ENCODE measurements around the gene MYBPH. TPM values are rescaled to one million over a fixed set of nuclear protein-coding genes. Genes with fewer than 3 reads are reported as not detected.

MYBPH gene
- total RNA-seq, 4 donors from 2014 or later, result not detected

GRCh38 chr1:203175827-203176241, 208 bp upstream of the MYBPH start:
- no peaks in the 10 kb centered on the region for H3K36me3 ChIP-seq
- no peaks in the 10 kb centered on the region for H3K27me3 ChIP-seq
- no peaks in the 10 kb centered on the region for H3K4me1 ChIP-seq
- H3K4me3 ChIP-seq, result no peak overlapping the region
- no peak for TF ChIP-seq POLR2A (IDR thresholded peaks at IDR 0.05)
- TF ChIP-seq EP300 (IDR thresholded peaks at IDR 0.05), result no peak
- no peak for TF ChIP-seq CTCF (IDR thresholded peaks at IDR 0.05)
- no peak overlapping the region for H3K27ac ChIP-seq
- no peaks in the 10 kb centered on the region for H3K9me3 ChIP-seq
- WGBS, 2 donors, result 65 to 70% methylated on average over 8 to 9 of the region's 9 CpGs
- peak in 1 of 2 donors; percentile 23 for DNase-seq (ENCODE audit: low spot score in 2 of 2)

DNA sequence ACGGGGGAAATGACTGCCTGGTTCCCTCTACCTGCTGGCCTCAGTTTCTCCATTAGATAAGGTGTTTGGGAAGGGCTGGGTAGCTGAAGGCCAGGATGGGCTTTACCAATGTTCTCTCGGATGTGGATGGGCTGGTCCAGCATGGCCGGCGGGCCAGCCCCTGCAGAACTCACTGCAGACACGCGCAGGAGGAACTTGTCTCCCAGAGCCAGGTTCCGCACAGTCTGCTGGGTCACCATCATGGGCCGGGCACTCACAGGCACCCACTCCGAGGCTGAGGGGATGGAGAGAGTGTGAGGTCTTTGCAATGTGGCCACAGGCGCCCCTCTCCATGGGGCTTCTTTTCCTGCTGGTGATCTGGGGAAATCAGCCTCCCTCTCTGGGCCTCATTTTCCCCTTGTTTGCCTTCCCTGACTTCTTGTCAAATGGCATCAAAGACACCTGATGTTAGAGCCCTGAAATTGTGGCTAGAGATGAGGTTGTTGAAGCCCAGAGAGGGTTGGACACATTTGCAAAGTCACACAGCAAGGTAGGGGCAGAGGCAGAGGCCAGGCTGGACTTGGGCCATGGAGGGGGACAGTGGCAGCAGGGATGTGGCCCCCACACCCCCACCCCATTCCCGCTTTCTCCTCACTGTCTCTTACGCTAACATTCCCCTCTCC, 1.2 kb downstream of the MYBPH start:
- Histone ChIP-seq H3K27ac (no peak overlapping the region), H3K9me3 (no peaks in the 10 kb centered on the region), H3K27me3 (no peaks in the 10 kb centered on the region), H3K36me3 (no peaks in the 10 kb centered on the region), H3K4me3 (no peak overlapping the region), H3K4me1 (no peaks in the 10 kb centered on the region)
- TF ChIP-seq POLR2A (IDR thresholded peaks at IDR 0.05) (no peak), CTCF (IDR thresholded peaks at IDR 0.05) (no peak), EP300 (IDR thresholded peaks at IDR 0.05) (no peak)
- no peak for DNase-seq (ENCODE audit: low spot score in 2 of 2)
- 93% methylated on average over 12 of the region's 12 CpGs for WGBS, 2 donors

- Histone ChIP-seq H3K27ac (no peak overlapping the region), H3K4me1 (no peaks in the 10 kb centered on the region), H3K4me3 (no peak overlapping the region), H3K27me3 (no peaks in the 10 kb centered on the region), H3K9me3 (no peaks in the 10 kb centered on the region), H3K36me3 (no peaks in the 10 kb centered on the region)
- WGBS, 2 donors, result 84 to 90% methylated on average over 5 of the region's 5 CpGs
- DNase-seq (ENCODE audit: low spot score in 2 of 2), result no peak
- TF ChIP-seq CTCF (IDR thresholded peaks at IDR 0.05) (no peak), POLR2A (IDR thresholded peaks at IDR 0.05) (no peak), EP300 (IDR thresholded peaks at IDR 0.05) (no peak)
Observed at GRCh38 chr1:203173566-203173965, 2.1 kb downstream of the MYBPH start.

DNA sequence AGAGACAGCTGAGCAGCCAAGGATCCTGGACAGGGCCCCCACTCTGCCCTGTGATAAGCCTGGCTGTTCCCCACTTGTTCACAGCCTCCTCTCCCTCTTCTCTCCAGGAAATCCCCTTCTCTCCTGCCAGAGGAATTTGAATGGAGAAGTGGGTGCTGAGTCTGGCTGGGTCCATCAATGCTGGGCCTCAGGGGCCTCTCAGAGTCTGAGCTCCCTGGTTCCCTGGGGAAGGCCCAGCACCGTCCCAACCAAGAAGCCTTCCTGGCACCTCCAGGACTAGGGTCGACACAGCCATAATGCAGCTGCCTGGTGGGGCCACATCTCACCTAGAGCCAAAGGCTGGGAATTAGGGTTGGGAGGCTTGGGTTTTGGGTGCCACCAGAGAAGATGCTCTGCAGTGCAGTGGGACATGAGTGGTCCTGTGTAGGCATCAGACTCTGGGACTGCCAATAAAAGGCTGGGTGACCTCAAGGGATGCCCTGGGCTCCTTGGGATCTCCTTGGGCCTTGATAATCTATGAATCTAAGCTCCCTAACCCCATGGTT, 2.5 kb downstream of the MYBPH start:
- no peak overlapping the region for H3K4me3 ChIP-seq
- H3K27ac ChIP-seq, result no peak overlapping the region
- no peak for DNase-seq (ENCODE audit: low spot score in 2 of 2)
- H3K9me3 ChIP-seq, result no peaks in the 10 kb centered on the region
- no peaks in the 10 kb centered on the region for H3K36me3 ChIP-seq
- TF ChIP-seq EP300 (IDR thresholded peaks at IDR 0.05) (no peak), CTCF (IDR thresholded peaks at IDR 0.05) (no peak), POLR2A (IDR thresholded peaks at IDR 0.05) (no peak)
- WGBS, 2 donors, result 69 to 83% methylated on average over 2 of the region's 2 CpGs
- no peaks in the 10 kb centered on the region for H3K27me3 ChIP-seq
- no peaks in the 10 kb centered on the region for H3K4me1 ChIP-seq

DNA sequence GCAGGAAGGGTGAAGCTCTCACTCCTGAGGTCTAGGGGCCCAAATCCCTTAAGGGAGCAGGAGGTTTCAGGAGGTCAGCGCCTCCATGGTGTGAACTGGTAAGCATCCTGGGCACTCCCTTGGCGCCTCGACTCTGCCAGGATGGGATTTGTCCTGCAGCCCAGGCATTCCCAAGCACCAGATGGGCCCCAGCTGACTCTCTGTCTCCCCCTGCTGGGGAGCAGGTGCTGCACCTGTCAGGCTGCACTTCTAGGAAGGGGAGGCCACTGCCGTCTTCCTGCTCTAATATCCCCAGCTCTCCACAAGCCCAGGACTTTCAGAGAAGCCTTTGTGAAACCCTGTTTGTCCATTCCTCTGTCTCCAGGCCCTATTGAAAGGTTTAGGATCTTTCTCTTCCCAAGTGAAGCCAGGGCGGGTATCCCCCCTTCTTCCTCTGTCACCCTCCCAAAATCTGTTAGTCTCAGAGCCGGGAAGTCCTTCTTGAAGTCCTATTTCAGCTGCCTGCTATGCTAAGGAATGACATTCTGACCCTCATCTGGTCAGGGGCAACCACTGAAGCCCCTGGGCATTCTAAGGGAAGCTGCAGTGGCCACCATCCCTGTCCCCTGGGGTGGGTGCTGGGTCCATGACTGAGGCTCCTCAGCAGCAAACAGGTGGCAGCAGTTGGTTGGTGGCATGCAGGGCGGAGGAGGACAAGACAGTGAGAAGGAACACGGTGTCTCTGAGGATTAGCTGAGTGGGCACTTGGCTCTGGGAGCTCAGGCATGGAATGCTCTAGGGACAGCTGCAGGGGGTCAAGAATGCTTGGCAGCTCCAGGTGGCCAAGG, 3.2 kb downstream of the MYBPH start:
- no peaks in the 10 kb centered on the region for H3K4me1 ChIP-seq
- no peaks in the 10 kb centered on the region for H3K27me3 ChIP-seq
- no peaks in the 10 kb centered on the region for H3K36me3 ChIP-seq
- WGBS, 2 donors, result 62 to 71% methylated on average over 5 to 8 of the region's 8 CpGs
- no peaks in the 10 kb centered on the region for H3K9me3 ChIP-seq
- no peak for DNase-seq (ENCODE audit: low spot score in 2 of 2)
- H3K27ac ChIP-seq, result no peak overlapping the region
- H3K4me3 ChIP-seq, result no peak overlapping the region
- TF ChIP-seq CTCF (IDR thresholded peaks at IDR 0.05), result peak; percentile 52 to 69 (median 53)
- TF ChIP-seq POLR2A (IDR thresholded peaks at IDR 0.05), result no peak
